ENCODE data around the gene IFNAR2. TPM values are rescaled to one million over a fixed set of nuclear protein-coding genes. Genes with fewer than 3 reads are reported as not detected.

IFNAR2 gene
- total and polyA plus RNA-seq, 4 donors = 16.8 to 45.1 (median 28.1) TPM

DNA sequence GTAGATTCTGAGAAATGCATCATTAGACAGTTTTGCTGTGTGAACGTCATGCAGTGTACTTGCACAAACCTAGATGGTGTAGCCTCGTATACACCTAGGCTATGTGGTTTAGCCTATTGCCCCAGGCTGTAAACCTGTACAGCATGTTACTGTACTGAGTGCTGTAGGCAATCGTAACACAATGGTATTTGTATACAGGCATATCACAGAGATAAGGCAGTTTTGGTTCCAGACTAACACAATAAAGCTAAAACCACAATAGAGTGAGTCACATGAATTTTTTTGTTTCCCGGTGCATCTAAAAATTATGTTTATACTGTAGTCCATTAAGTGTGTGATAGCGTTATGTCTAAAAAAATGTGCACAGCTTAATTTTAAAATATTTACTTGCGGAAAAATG, 43.3 kb downstream of the IFNAR2 start:
- ATAC-seq (ENCODE audit: low FRiP score) = no peak
- WGBS, 2 donors = 93 to 96% methylated on average over 6 of the region's 6 CpGs
- Histone ChIP-seq H3K4me1 (ENCODE audit: control insufficient read depth in 1 of 2, insufficient read depth in 2 of 2, low read length in 2 of 2) (peaks cover 0 to 2% of the 10 kb centered on the region in 2 donors), H3K9me3 (ENCODE audit: control insufficient read depth, low read length) (no peaks in the 10 kb centered on the region), H3K4me3 (ENCODE audit: low read length in 2 of 2) (no peak overlapping the region), H3K27me3 (ENCODE audit: control insufficient read depth in 1 of 2, insufficient read depth in 2 of 2, low read length in 1 of 2) (no peaks in the 10 kb centered on the region), H3K36me3 (ENCODE audit: control insufficient read depth in 1 of 2, insufficient read depth in 2 of 2, low read length in 1 of 2) (peaks cover 0 to 3% of the 10 kb centered on the region in 2 donors), H3K27ac (ENCODE audit: low read depth in 1 of 2, low read length in 2 of 2) (no peak overlapping the region)
- intact Hi-C loops (cut with DNase I) = no loop called here
- DNase-seq = no peak

- no peaks in the 10 kb centered on the region for H3K4me1 ChIP-seq (ENCODE audit: control insufficient read depth in 1 of 2, insufficient read depth in 2 of 2, low read length in 2 of 2)
- WGBS, 2 donors = 63 to 77% methylated on average over 2 of the region's 2 CpGs
- ATAC-seq (ENCODE audit: low FRiP score) = no peak
- intact Hi-C loops (cut with DNase I) = no loop called here
- peaks cover 6 to 8% of the 10 kb centered on the region in 2 donors for H3K36me3 ChIP-seq (ENCODE audit: control insufficient read depth in 1 of 2, insufficient read depth in 2 of 2, low read length in 1 of 2)
- H3K9me3 ChIP-seq (ENCODE audit: control insufficient read depth, low read length) = no peaks in the 10 kb centered on the region
- H3K27me3 ChIP-seq (ENCODE audit: control insufficient read depth in 1 of 2, insufficient read depth in 2 of 2, low read length in 1 of 2) = no peaks in the 10 kb centered on the region
- DNase-seq = no peak
- no peak overlapping the region for H3K4me3 ChIP-seq (ENCODE audit: low read length in 2 of 2)
- H3K27ac ChIP-seq (ENCODE audit: low read depth in 1 of 2, low read length in 2 of 2) = no peak overlapping the region
Observed at GRCh38 chr21:33278721-33279120, 49.0 kb downstream of the IFNAR2 start.

DNA sequence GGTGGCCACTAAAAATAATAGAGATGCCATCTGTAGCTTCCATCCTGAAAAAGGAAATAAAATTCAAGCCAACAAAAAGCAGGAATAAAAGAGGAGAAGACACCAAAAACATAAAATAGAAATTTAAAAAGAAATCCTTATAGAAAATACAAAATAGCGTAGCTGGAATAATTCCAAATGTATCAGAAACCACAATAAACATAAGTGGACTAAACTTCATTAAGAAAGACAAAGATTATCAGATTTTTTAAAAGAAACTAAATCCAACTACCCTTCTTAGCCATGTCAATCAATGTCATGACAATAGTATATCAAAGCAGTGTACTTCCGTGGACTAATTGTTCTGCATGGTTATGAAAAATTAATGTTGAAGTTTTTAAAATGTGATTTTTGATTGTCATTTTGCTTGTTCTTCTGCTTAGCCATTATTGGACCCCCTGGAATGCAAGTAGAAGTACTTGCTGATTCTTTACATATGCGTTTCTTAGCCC, 49.6 kb downstream of the IFNAR2 start:
- Histone ChIP-seq H3K4me1 (ENCODE audit: control insufficient read depth in 1 of 2, insufficient read depth in 2 of 2, low read length in 2 of 2) (no peaks in the 10 kb centered on the region), H3K27me3 (ENCODE audit: control insufficient read depth in 1 of 2, insufficient read depth in 2 of 2, low read length in 1 of 2) (no peaks in the 10 kb centered on the region), H3K36me3 (ENCODE audit: control insufficient read depth in 1 of 2, insufficient read depth in 2 of 2, low read length in 1 of 2) (peaks cover 6 to 9% of the 10 kb centered on the region in 2 donors), H3K27ac (ENCODE audit: low read depth in 1 of 2, low read length in 2 of 2) (no peak overlapping the region), H3K9me3 (ENCODE audit: control insufficient read depth, low read length) (no peaks in the 10 kb centered on the region), H3K4me3 (ENCODE audit: low read length in 2 of 2) (no peak overlapping the region)
- no peak for ATAC-seq (ENCODE audit: low FRiP score)
- 94 to 98% methylated on average over 3 of the region's 3 CpGs for WGBS, 2 donors
- intact Hi-C loops (cut with DNase I) = no loop called here
- DNase-seq = no peak

Other genes with a start within 250 kb of the IFNAR2 start
- not detected for gene OLIG2, start 204.0 kb upstream of the IFNAR2 start, total RNA-seq
- gene OLIG2, start 204.0 kb upstream of the IFNAR2 start, polyA plus RNA-seq = not detected
- gene OLIG1, start 159.8 kb upstream of the IFNAR2 start, total RNA-seq = not detected
- gene OLIG1, start 159.8 kb upstream of the IFNAR2 start, polyA plus RNA-seq = not detected
- gene IL10RB, start 36.4 kb downstream of the IFNAR2 start, total RNA-seq = 10 to 100 TPM; 19.4 to 28.4 TPM
- gene IL10RB, start 36.4 kb downstream of the IFNAR2 start, polyA plus RNA-seq = 10 to 100 TPM; 11.6 to 16.2 TPM
- gene IFNAR1, start 95.0 kb downstream of the IFNAR2 start, total RNA-seq = 10 to 100 TPM; 45.6 to 59.3 TPM
- 10 to 100 TPM; 13.9 to 21.2 TPM for gene IFNAR1, start 95.0 kb downstream of the IFNAR2 start, polyA plus RNA-seq
- gene IFNGR2, start 173.5 kb downstream of the IFNAR2 start, total RNA-seq = 10 to 100 TPM; 56.2 to 81.1 TPM
- gene IFNGR2, start 173.5 kb downstream of the IFNAR2 start, polyA plus RNA-seq = 10 to 100 TPM; 54.1 to 69.1 TPM